HG03196 (cell line): ENCODE results near the gene MAP2.

ENCODE experiments used
- ATAC-seq: cut with Tn5 transposase; IDR thresholded peaks from one replicate; pipeline ENCODE4 v1.9.1; 2021; ENCODE audit not compliant: unreplicated experiment

Gene MAP2

DNA sequence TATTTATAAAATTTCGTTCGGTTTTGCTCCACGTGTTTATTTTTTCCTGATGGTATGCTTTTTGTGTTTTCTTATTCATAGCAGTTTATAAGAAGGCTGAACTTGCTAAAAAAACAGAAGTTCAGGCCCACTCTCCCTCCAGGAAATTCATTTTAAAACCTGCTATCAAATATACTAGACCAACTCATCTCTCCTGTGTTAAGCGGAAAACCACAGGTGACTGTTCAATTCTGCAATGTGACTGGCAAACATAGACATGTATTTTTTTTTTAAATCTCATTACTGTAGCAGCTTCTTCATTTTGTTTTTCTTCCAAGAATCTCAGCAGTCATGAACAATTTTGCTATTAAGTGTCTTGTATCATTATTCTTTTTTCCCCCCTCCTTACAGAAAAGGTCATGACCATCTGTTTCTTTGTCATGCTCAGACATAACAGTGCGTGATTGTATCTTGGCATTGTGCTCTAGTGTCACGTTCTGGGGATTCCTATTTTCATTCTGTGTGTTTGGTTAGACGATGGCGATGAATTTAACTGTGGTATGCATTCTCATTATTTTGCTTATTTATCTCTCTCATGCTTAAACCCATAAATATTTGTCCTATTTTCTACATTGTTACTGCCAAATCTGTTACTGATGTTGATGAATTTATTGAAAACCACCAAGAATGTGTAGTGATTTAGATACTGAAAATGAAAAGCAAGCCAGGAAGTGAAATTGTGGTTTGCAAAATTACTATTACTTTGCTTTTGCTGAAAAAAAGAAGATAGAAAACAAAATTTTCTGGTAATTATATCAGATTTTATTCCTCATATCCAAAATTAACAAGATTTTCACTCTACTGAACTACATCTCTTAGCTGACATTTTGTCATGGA lies 273.2 kb downstream of the MAP2 start:
- ATAC-seq, result peak; percentile 74

DNA sequence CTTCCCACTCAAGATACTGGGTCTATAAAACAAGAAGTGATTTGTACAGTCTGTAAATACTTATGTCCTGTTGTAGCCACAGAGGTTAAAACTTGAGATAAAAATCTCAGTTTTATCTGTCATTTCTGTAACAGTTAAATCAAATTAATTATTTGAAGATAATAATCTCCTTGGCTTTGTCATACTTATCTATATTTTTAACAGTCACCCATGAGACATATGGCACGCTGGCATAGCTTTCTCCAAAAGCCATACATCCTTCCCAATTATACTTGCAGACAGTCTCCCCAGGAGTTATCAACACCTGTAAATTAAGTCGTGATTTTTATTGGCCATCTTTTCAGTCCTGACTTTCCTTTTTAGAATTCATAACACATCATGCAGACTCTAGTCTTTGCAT lies 278.9 kb downstream of the MAP2 start:
- no peak for ATAC-seq

DNA sequence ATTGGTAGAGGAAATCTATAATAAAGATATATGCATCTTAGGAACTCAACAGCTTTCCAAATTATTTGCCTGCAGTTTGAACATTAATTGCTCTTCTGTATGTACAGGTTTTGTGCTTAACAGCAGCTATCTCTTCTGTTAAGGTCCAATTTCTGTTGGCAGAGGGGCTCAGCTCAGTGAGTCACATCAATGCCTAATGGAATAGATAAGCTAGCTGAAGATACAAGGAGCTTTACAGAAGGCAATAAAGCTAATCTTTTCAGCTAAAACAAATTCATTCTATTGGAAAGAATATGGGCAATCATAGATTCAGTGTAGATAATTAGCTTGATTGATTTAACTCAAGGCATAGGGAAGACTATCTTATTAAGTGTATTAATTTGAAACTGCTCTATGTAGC lies 289.4 kb downstream of the MAP2 start:
- no peak for ATAC-seq

DNA sequence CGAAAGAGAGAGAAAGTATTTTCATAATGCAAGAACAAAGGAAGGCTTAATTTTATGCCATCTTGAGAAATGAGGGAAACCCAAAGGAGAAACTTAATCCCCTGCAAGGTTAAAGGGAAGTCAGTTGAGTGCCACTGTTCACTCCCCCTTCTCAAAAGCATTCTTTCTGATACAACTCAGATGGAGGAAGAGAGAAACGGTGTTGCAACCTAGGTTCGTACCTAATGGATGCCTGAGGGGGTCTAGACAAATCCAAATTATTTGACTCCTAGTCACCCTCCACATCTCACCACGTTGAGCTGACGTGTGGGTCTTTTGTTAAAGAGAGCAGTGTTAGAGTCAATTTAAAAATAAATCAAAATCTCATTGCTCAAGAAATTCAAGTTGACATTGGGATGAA lies 295.2 kb downstream of the MAP2 start:
- no peak for ATAC-seq

DNA sequence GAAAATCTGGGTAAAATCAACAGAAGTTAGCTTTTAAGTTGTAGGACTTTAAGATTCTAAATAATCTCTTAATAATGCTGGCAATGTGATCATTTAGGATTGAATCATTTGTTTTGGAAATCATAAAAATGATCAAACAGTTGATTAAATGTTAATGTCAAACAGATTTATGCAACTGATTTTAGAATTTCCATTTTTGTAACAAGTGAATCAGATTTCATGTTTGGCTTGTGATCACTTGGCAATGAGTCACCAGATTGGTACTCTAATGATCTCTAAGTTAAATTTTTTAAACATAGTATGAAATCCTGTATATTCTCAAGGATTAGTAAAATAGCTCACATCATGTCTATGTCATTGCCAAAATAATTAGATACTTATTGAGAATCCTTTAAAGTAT lies 297.6 kb downstream of the MAP2 start:
- no peak for ATAC-seq

DNA sequence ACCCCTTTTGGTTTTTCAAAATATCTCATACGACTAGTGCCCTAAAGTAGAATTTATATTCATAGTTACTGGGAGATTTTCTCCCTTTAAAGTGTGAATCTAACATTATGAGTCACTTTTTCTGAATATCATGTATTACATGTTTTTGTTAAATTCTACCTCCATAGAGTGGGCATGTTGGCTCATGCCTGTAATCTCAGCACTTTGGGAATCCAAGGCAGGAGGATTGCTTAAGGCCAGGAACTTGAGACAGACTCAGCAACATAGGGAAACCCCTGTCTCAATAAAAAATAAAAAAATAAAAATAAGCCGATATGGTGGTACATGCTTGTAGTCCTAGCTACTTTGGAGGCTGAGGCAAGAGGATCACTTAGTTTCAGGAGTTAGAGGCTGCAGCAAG lies 302.5 kb downstream of the MAP2 start:
- ATAC-seq, result no peak

DNA sequence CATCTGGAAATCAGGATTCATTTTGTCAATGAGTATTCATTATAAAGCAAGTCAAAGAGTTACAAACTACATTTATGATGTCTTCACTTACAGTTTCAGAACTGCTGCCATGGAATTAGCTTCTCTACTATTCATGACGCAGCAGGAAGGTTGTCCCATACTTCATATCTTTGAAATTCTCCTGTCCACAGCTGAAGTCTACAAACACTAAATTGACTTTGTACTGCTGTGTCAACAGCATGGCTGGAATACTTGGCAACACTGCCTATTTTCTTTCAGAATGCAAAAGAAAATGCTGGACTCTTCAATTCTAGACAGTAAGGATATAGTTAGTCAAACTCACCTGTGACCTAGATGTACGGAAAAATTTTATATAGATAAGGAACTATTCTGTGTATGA lies 303.2 kb downstream of the MAP2 start:
- no peak for ATAC-seq

DNA sequence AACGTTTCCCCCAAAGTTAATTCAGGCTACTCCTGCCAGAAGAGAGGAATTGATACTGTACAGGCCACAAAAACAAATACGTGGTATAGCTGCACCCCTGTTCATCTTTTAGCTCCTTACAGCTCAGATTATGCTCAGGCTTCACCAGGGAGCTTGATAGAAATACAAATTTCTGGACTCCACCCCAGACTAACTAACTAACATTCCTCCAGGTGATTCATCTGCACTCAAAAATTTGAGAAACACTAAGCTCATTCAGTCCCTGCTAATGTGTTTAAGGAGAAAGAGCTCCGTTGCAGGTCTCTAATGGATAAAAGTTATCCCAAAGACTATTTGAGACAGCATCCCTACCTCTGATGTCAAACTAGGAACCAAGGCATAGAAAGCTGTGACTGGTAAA lies 311.0 kb downstream of the MAP2 start:
- no peak for ATAC-seq

DNA sequence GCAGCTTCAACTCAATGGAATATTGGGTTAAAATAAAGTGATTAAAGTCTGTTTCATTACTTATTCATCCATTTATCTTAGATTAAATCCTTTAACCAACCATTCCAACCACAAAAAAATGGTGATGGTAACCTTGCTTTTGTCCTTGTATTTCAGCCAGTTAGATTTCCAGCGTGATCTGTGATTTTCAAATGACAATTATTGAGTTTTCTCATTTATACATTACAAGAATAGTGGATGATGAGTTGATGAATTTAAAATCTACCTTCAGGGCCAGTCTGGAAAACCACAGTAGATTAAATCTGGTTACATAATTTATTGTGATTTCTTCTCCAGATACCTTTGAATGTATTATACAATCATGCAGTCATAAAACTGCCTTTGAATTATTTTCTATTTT lies 318.1 kb downstream of the MAP2 start:
- no peak for ATAC-seq

DNA sequence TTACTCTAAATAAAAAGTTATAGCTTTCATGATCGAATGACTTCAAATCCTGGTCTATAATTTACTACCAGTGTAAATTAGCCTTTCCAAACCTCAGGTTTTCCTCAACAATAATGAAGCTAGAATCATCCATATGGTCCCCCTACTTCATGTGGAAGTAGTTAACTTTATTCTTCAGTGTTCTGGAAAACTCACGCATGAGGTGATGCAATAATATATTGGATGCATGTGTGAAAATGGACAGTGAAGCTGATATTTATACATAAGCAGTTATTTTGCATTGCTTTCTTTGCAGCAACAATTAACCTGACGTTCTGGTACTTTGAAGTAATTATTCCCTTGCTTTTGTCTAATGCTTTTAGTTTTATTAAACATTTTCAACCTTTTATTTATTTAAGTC lies 329.2 kb downstream of the MAP2 start:
- ATAC-seq, result no peak

DNA sequence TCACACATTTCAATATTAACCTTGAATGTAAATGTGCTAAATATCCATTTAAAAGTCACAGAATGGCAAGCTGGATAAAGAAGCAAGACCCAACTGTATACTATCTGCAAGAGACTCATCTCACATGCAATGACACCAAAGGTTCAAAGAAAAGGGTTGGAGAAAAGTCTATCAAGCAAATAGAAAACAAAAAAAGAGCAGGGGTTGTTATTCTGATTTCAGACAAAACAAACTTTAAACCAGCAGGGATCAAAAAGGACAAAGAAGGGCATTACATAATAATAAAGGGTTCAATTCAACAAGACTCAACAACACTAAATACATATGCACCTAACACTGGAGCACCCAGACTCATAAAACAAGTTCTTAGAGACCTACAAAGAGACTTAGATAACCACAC lies 333.3 kb downstream of the MAP2 start:
- ATAC-seq, result no peak

DNA sequence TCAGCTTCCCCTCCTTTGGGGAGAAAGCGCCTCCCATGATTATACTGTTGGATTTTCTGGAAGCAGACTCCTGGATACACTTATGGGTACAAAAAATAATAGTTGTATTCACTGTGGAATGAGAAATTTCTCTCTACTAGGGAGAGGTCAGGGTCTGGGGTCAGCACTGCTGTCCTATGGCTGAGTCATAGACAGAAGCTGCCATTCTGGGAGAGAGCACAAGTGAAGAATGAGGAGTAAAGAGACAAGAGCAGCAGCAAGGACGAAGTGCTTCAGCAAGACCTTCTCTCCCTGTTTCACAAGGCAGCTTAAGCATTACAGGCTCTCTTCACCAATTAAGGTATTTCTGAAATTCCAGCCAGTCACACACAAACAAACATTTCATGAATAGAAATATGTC lies 337.7 kb downstream of the MAP2 start:
- ATAC-seq, result no peak

DNA sequence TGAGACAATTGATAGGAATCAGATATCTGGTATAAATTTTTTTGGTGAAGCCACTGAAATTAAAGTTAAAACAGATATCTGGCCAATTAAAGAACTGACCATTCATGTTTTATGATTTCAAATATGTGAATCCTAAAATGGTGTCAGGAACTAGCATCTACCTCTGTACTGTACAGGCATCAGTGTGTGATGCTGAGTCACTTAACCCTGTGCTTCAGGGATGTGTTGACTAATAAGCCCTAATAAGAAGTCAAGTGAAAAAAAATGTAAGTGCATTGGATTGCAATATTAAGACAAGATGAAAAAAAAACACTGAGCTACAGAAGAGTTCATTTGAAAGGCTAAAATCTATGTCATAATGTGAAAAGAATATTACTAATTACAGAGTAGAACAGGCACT lies 338.7 kb downstream of the MAP2 start:
- ATAC-seq, result no peak

DNA sequence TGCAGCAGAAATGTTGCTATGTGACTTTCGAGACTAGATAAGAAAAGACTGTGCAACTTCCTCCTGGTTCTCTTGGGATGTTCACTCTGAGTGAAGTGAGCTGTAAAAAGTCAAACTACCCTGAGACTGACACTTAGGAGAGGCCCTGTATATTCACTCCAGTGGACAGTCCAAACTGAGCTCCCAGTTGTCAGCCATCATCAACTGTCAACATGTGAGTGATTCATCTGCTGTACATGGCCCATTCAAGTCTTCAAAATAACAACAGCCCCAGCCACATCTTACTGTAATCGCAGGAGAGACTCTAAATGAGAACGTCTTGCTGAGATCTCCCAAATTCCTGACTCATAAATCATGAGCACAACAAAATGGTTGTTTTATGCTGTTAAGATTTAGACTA lies 339.3 kb downstream of the MAP2 start:
- no peak for ATAC-seq

DNA sequence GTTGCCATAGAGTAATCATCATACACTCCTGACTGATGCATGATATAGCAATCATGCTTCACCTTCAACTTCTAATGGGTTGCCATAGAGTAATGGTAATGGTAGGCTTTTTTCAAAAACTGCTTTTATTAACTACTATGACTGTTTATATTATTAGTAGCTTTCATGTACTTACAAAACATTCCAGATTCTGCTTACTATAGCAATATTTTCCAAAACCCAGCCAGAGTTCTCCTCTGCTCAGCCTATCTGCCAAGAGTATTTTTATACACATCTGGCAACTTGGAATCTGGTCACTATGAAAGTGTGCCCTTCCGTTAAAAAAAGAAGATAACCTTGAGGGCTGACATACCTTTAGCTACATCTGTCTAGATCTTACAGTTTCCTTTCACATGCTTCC lies 342.8 kb downstream of the MAP2 start:
- no peak for ATAC-seq

DNA sequence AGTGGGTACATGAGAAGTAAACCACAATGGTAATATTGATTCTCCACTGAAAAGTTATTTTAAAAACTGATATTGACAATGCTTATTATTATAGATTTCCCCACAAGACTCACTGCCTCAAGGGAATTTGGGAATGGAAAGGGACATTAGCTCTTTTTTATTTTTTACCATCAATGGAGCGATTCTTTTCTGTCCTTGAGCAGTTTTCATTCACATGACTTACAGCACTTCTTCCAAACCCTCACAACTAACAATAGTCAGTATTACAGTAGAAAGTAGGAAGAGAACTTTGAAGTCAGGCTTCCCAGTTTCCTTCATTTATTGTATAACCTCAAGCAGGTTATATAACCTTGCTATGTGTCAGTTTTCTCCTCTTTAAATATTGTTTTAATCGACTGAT lies 343.5 kb downstream of the MAP2 start:
- ATAC-seq, result no peak

DNA sequence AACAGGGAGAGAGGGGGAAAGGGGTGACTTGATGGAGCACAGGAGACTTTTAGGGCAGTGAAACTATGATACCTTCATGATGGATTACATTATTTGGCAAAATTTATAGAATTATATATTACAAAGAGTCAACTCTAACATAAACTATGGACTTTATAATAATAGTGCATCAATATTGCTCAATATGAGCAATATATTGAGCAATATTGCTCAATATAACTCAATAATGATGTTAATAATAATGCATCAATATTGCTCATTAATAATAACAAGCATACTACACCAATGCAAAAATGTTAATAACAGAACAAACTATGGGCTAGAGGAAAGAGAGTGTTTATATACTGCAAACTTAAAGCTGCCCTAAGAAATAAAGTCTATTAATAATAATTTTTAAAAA lies 344.7 kb downstream of the MAP2 start:
- ATAC-seq, result no peak

DNA sequence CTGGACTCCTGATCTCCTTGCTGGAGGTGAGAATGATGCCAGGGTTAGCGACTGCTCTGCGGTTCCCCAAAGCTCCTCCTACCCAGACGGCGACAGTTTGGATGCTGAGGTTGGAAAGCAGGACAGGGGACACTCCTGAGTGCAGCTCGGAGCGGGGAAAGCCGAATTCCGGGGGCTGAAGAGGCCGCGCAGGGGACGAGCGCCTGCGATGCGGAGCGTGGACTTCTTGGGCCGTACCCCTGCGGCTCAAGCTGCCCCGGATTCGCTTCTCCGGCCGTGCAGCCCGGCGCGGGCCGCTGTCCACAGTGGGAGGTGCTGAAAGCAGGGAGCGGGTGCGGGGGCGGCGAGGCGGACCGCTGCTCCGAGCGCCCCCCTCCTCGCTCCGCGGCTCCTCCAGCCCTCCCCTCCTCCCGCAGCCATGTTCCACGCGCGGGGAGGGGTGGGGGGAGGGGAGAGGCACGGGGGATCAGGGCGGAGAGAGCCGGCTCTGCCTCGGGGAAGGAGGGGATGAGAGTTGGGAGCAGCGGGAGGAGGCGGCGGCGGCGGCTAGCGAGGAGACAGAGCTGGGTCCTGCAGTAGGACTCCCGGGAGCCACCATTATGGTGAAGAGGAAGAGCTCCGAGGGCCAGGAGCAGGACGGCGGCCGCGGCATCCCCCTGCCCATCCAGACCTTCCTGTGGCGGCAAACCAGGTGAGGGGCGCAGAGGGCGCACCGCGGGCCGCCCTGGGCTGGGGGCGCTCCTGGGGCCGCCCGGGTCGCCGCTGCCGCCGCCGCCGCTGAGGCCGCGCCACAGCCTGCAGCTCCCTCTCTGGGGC lies 347.8 kb downstream of the MAP2 start, which contains the start of gene UNC80:
UNC80 (plus strand) TSS at position 359 of the 816 bp plus-strand sequence; CDS start at position 600, 241 bp downstream.
- no peak for ATAC-seq

DNA sequence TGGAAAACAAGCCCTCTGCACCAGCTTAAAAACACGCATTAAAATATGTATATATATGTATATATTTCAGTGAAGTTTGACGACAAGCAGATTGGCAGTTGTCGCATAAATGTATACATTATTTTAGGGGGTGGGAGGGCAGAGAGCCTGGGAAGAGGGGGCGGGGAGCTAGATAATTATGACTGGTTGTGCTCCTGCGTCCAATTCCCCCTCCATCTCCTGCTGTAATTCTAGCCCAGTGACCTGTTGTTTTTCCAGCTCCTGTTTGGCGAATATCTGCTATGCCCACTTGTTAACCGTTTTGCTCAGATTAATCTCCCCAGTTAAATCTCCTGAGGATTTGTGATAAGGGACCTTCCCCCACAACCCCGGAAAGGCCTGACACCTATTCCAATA lies 348.4 kb downstream of the MAP2 start:
- ATAC-seq, result no peak

DNA sequence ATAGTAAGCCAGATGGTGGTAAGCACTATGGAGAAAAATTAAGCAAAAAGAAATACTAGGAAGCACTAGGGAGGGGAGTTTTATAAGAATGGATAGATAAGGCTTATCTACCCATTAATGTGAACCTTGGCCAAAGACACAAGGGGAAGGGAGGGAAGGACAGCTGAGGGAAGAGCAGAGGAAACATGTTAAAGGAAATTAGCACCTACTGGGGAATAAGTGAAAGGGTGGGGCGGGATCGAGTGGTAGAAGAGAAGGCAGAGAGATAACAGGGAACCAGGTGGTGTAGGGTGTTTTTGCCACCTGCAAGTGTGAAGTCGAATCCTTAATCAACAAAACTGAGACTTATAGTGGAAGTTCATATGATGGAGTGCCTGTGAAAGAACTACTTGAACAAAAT lies 349.5 kb downstream of the MAP2 start:
- no peak for ATAC-seq
